ENCODE data around the gene PUM2.
"Not testable (repeated sequence)": the region's sequence is repeated elsewhere in the genome, so short reads cannot be mapped to it uniquely, and the experiment has no call there.

Gene PUM2

DNA sequence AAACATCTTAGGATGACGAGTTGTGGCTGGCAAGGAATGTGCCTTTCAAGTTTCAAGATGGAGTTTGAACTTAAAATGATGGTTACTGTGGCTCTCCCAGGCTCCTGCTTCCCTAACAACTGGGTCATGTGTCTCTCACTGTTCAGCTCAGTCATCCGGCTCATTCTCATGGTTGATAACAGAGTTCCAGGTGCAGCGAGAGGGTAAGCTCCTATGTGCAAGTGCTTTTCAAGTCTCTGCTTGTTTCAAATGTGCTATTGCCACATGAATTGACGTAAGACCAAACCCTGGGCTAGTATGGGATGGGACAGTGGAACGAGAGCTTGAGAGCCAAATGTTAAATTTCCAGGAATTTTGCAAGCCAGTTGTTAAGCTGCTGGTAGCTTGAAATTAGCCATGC lies 19.5 kb upstream of the PUM2 start:
- DNase-seq: no peak

DNA sequence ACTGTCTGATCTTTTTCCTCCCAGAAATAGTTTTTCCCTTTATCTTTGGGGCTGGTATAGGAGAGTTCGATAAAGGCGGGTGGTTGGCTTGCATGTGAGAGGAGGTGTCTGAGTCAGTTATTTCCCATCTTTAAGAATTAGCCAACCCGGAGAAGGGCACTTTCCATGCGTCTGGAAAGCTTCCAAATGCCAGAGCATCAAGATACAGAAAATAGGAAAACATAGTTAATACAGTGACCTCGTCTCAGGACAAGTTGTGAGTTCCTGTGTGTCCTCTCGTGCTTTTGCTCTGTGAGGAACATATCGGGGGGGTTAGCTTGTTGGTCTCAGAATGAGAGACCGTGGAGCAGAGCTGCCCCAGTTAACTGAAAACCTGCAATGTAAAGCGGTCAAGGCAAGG lies 18.7 kb upstream of the PUM2 start:
- DNase-seq: no peak

- DNase-seq: no peak
Observed at GRCh38 chr2:20368706-20369105, 18.1 kb upstream of the PUM2 start.

DNA sequence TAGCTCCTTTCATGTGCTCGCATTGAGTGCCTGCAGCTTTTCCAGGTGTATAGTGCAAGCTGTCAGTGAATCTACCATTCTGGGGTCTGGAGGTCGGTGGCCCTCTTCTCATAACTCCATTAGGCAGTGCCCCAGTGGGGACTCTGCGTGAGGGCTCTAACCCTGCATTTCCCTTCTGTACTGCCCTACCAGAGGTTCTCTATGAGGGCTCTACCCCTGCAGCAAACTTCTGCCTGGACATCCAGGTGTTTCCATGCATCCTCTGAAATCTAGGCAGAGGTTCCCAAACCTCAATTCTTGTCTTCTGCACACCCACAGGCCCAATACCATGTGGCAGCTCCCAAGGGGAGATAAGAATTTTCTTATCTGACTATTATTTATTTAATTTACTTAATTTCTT lies 17.3 kb upstream of the PUM2 start:
- DNase-seq: not testable (repeated sequence)

DNA sequence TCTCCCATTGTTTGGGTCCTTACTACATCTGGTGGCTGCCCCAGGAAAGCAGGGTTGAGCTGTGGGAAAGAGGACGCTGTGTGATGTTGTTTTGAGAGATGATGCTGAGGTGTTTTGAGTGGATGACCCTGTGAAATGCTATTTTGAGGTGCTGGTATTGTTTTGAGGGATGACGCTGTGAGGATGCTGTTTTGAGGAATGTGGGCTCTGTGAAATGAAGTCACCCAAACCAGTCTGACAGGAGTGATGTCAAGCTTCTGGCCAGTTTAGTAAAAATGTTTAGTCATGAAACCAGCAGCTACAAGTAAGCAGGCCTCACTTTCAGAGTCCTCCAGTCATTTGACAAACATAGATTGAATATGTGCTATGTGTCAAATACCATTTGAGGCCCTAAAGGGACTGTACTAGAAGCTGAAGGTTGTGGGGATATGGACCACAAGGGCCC lies 16.1 kb upstream of the PUM2 start:
- no peak for DNase-seq

DNA sequence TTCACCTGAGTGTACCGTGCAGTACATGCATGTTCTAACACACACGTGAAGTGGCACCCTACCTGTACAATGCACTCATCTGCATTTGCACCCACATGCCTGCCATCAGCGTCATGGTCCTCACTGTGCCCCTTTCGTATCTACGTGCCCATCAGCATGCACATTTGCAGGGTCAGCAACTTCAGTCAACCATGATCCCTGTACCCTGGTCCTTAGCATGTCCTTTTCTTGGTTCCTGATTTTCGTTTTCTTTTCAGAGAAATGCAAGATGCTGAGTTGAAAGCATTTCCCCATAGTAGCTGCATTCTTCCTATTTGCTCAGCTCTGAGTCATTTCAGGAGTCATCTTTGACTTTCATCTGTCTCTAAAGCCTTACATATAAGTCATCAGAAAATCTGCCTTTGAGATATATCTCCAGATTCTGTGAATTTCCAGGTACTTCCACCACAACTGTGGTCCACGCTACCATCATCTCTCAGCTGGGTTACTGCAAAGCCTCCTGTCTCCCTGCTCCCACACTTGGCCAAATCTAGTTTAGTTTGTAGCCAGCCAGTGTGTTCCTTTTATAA lies 14.7 kb upstream of the PUM2 start:
- no peak for DNase-seq

DNA sequence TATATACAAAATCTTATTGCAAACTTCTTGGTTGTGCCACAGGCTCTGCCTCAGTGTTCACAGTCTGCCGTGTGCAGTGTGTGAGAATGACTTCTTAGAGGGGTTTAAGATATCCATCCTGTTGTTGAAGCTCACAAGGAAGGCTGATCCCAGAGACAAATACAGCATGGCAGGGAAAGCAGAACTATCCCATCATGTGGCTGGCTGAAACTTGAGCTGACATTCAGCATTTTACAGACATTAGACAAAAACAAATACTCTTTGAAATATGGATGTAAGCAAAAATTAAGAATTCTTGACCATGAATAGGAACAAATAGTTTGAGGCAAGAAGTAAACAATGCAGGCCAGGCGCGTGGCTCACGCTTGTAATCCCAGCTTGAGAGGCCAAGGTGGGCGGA lies 12.9 kb upstream of the PUM2 start:
- no peak for DNase-seq

- DNase-seq: no peak
Observed at GRCh38 chr2:20362701-20363435, 12.2 kb upstream of the PUM2 start.

DNA sequence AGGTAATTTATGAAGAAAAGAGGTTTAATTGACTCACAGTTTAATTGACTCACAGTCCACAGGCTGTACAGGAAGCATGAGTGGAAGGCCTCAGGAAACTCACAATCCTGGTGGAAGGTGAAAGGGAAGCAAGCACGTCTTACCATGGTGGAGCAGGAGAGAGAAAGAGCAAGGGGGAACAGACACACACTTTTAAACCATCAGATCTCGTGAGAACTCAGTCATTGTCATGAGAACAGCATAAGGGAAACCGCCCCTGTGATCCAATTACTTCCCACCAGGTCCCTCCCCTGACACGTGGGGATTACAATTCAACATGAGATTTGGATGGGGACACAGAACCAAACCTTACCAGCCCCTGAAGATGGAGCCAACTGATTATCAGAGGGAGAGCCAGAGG lies 11.2 kb upstream of the PUM2 start:
- no peak for DNase-seq

GRCh38 chr2:20359096-20359495 lies 8.5 kb upstream of the PUM2 start:
- DNase-seq: no peak

- no peak for DNase-seq
Observed at GRCh38 chr2:20357638-20358389, 7.2 kb upstream of the PUM2 start.

GRCh38 chr2:20356042-20356441 lies 5.4 kb upstream of the PUM2 start:
- DNase-seq: no peak

- DNase-seq: no peak
Observed at GRCh38 chr2:20355131-20355530, 4.5 kb upstream of the PUM2 start.

- DNase-seq: no peak
Observed at GRCh38 chr2:20353241-20353992, 2.8 kb upstream of the PUM2 start.

DNA sequence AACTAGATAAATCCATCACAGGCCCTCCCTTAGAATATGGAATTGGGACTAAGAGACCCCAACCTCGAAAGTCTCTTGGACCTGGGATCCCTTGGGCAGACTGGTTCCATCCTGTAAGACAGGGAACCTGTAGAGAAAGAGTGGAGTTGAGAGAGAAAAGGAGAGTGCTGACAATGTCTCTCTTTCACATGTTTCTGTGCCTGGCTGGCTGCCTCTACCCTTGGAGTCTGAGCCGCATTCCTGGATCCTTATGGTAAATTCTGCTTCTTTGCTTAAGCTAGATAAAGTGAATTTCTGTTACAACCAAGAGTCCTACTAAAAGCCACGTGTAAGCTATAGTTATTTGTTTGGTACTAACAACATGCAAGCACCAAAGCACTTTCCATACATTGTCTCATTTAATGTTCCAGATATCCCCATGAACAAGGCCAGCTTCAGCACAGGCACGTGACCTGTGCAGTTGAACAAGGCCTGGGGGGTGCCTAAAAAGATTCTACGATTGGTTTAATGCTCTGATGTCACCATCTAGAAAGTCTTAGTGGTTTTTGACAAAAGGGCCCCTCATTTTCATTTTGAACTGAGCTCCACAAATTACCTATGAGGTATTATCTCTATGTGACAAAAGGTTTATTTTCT lies 2.1 kb upstream of the PUM2 start:
- no peak for DNase-seq

- peak in 1 of 14 donors; percentile 6 for DNase-seq
Observed at GRCh38 chr2:20352230-20352578, 1.6 kb upstream of the PUM2 start.

- peak in 1 of 14 donors; percentile 28 for DNase-seq
Observed at GRCh38 chr2:20351555-20352229, 1.0 kb upstream of the PUM2 start.

DNA sequence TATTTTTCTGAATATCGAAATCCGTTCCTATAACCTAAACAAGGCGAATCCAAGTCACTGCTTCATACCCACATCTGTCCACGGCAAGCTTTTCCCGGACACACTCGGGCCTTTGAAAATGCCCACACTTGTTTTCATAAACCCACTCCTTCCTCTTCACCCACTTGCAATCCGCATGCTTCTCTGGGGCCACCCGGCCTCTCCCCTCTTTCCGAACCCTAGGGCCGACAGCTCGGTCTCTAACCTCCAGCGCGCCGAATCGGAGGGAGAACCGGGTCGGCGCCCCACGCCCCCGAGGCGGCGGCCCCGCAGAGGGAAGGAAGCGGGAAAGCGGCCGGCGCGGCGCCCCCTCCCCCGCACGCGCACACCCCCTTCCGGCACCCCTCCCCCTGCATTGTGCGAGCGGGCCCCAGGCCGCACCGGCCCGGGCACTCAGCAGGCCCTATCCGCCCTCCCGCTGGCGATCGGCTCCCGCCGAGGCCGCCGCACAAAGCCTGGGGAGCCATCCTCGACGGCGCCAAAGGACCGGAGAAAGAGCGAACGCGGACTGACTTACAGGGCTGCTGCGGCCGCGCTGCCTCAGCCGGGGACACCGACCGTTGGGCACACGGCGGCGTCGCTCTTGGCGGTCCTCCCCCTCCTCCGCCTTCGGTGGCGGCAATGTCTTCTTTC lies 467 bp downstream of the PUM2 start:
- peak in 10 of 14 donors; percentile 58 to 92 (median 80) for DNase-seq

DNA sequence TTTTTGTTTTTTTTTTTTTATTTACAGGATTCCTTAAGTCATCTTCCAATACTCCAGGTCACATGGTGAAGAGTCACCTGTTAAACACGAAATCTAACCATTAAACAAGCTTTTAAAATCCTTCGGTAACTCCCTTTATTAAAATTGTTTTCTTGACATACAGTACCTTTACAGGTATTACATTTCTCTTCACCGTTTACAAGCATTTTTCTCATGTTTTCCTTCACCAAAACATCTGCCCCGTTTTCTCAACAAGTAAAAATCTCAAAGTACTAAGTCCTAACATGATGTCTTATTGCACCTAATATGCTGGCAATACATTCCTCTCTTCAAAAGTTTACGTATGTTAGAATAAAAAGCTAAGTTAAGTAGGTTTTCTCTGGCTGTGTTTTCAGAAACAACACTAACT lies 1.1 kb downstream of the PUM2 start:
- DNase-seq: no peak

DNA sequence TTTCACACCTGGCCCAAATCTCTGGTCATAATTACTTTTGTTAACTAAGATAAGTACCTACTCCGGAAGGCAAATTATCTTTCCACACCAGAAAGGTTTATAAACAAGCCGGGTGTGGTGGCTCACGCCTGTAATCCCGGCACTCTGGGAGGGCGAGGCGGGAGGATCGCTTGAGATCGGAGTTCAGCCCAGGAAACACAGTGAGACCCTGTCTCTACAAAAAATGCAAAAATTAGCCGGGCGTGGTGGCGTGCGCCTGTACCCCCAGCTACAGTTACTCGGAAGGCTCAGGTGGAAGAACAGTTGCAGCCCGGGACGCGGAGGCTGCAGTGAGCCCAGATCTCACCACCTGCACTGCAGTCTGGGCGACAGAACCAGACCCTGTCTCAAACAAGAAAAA lies 2.1 kb downstream of the PUM2 start:
- no peak for DNase-seq
